ENCODE results near the gene SYT17.
A peak's percentile ranks its signal among the peaks of the same experiment; 100 is the strongest.

The SYT17 gene

DNA sequence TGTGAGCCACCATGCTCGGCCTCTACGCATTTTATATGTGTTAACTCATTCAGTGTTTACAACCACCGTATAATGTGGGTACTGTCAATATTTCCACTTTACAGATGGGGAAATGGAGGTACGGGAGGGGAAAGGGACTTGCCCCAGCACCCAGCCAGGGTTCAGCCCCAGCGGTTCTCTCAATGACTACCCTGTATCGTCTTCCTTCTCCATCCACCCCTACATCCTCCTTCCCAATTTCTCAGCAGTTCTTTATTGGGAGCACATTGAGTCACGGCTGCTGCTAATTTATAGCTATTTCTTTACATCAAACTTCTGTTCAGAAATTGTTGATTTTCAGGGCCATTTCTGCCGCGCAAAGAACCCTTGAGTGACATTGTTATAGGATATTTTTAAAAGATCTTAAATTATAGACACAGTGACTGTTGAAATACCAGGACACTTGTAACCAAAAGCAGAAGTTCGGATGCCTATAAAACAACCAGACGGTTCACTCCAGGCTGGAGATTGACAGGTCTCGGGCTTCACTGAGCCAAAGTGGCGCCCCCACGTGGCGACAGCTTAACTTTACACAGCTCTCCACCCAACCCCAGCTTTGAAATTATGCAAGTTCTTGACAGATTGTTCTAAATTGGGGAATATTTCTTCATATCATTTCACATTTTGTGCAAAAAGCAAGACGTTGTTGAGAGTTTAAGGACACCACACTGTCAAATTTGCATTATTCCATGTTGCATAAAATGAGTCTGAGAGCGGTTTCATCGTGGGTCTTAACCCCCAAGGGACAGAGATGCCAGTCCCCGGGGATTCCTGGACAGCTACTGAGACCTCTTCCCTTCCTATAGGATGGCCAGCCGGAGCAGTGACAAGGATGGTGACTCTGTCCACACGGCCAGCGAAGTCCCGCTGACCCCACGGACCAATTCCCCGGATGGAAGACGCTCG lies 11.8 kb downstream of the SYT17 start:
- DNase-seq (ENCODE audit: low read depth) = peak; percentile 71
- TF ChIP-seq, protein P1, sequence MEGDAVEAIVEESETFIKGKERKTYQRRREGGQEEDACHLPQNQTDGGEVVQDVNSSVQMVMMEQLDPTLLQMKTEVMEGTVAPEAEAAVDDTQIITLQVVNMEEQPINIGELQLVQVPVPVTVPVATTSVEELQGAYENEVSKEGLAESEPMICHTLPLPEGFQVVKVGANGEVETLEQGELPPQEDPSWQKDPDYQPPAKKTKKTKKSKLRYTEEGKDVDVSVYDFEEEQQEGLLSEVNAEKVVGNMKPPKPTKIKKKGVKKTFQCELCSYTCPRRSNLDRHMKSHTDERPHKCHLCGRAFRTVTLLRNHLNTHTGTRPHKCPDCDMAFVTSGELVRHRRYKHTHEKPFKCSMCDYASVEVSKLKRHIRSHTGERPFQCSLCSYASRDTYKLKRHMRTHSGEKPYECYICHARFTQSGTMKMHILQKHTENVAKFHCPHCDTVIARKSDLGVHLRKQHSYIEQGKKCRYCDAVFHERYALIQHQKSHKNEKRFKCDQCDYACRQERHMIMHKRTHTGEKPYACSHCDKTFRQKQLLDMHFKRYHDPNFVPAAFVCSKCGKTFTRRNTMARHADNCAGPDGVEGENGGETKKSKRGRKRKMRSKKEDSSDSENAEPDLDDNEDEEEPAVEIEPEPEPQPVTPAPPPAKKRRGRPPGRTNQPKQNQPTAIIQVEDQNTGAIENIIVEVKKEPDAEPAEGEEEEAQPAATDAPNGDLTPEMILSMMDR (conservative IDR thresholded peaks at IDR 0.05; ENCODE audit: low read depth, low read length) = peak; percentile 81
- no peak overlapping the region for H3K4me3 ChIP-seq (ENCODE audit: low read depth, low read length)

DNA sequence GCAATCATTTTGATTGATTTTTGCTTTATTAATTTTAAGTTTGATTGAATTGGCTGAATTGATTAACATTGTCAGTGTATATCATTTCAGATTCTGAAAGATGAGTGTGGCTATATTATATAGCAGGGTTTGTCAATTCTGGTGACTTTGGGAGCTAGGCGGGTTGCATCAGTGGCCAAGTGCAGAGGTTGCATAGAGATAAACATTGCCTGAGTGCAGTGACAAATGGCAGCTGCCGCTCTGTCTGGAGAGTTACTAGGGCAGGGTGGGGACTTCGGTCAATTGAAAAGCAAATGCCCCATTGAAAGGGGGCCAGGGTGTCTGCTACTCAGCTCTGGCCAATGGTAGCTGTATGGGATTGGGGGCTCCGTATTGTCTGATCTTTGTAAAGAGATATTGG lies 12.7 kb downstream of the SYT17 start:
- DNase-seq (ENCODE audit: low read depth) = no peak
- TF ChIP-seq, protein P1 (conservative IDR thresholded peaks at IDR 0.05; ENCODE audit: low read depth, low read length) = no peak
- H3K4me3 ChIP-seq (ENCODE audit: low read depth, low read length) = no peak overlapping the region

DNA sequence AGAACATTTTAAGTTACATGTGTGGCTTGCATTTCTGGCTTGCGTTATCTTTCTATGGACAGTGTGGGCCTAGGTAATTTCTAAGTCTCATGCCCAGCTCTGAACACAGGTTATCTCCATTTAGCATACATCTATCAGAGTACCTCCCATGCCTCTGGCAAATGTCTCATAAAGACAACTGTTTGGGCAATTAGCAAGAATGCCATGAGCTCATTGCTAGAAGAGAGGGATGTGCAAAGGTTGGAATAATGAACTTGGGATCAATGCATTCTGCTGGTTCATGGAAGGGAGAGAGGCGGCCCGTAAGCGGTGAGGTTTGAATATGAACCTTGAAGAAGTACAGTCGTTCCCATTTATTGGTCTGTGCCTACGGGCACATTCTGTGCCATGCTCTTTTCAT lies 14.4 kb downstream of the SYT17 start:
- no peak overlapping the region for H3K4me3 ChIP-seq (ENCODE audit: low read depth, low read length)
- no peak for DNase-seq (ENCODE audit: low read depth)
- TF ChIP-seq, protein P1 (conservative IDR thresholded peaks at IDR 0.05; ENCODE audit: low read depth, low read length) = no peak

DNA sequence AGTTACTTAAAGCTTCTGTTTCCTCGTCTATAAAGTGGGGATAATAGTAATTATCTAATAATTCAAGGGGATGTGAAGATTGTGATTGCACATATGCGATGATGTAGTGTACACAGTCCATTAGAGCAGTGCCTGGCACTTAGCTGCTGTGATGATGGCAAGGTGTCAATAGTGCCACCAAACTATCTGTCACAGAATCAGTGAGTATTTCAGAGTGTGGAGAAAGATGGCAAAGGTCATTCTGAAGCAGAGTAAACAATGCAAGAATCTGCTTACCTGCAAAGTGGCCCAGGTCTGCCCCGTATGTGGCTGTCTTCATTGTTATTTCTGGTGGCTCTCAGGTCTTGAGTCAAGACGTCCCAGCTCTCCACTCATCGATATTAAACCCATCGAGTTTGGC lies 15.1 kb downstream of the SYT17 start:
- H3K4me3 ChIP-seq (ENCODE audit: low read depth, low read length) = no peak overlapping the region
- no peak for DNase-seq (ENCODE audit: low read depth)
- TF ChIP-seq, protein P1 (conservative IDR thresholded peaks at IDR 0.05; ENCODE audit: low read depth, low read length) = no peak

DNA sequence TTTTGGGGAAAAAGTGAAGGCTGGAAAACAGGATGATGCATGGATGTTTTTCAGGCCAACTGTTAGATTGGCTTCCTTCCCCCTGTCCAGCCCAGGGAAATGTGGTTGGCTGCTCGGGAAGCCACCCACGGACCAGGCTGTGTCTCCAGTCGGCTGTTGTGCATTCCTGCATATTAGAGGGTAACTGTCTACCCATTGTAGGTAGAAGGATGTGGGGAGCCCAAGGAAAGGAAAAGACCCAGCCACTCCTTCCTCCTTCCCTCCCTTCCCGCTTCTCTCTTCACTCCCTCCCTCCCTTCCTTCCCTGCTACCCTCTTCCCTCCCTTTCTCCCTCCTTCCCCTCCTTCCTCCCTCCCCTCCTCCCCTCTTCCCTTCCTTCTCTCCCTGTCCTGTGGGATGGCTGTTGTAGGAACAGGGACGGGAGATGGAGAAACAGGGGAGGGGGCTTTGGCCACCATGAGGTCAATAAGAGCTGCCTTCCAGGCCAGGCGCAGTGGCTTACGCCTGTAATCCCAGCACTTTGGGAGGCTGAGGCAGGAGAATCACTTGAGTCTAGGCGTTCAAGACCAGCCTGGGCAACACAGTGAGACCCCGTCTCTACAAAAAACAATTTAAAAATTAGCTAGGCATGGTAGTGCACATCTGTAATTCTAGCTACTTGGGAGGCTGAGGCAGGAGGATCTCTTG lies 16.9 kb downstream of the SYT17 start:
- TF ChIP-seq, protein P1 (conservative IDR thresholded peaks at IDR 0.05; ENCODE audit: low read depth, low read length) = no peak
- no peak overlapping the region for H3K4me3 ChIP-seq (ENCODE audit: low read depth, low read length)
- peak; percentile 28 for DNase-seq (ENCODE audit: low read depth)

DNA sequence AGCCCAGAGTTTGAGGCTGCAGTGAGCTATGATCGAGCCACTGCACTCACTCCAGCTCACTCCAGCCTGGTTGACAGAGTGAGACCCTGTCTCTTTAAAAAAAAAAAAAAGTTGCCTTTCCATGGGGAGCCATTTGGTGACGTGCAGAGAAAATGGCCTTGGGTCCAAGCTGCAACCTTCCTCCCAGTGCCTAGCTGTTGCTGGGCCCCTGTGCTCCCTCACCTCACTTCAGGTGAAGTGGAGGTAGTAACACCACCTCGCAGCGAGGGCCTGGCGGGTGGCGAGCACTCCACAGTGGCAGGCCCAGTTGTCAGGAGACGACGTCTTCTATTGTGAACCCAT lies 17.4 kb downstream of the SYT17 start:
- H3K4me3 ChIP-seq (ENCODE audit: low read depth, low read length) = no peak overlapping the region
- DNase-seq (ENCODE audit: low read depth) = no peak
- TF ChIP-seq, protein P1 (conservative IDR thresholded peaks at IDR 0.05; ENCODE audit: low read depth, low read length) = no peak

All from choroid plexus epithelial cell (primary cell).